DND-41 (cell line): ENCODE measurements around the gene CDYL2.

Source experiments
- CTCF ChIP-seq: IDR thresholded peaks from 2 replicates; pipeline ENCODE4 v1.5.1; 2012; ENCODE audit warnings: borderline replicate concordance, low read length, moderate library complexity, mild to moderate bottlenecking; ENCODE audit not compliant: poor library complexity, severe bottlenecking; ENCODE audit errors: extremely low read depth
- EZH2 ChIP-seq: IDR thresholded peaks from 3 replicates; pipeline ENCODE4 v1.6.1; 2012; ENCODE audit warnings: borderline replicate concordance, low read depth, mild to moderate bottlenecking, moderate library complexity, low read length, inconsistent platforms; ENCODE audit not compliant: severe bottlenecking

- TF ChIP-seq CTCF: no peak
- TF ChIP-seq EZH2: no peak
Measured at GRCh38 chr16:80610481-80611156, 193.8 kb downstream of the CDYL2 start.
